PC-9 (cell line): ENCODE results near the gene ERC2.

Experiments
- CTCF ChIP-seq: fragments of 200-600 bp; sonication (generic); conservative IDR thresholded peaks from 2 replicates; pipeline ENCODE4 v1.6.1; 2017; ENCODE audit warnings: mixed run types, antibody characterized with exemption, mild to moderate bottlenecking, moderate library complexity
- EZH2 ChIP-seq: fragments of 200-600 bp; sonication (generic); IDR thresholded peaks from 2 replicates; pipeline ENCODE4 v1.8.0; 2017; ENCODE audit warnings: antibody characterized with exemption, low read depth

- no peak for TF ChIP-seq CTCF
- no peak for TF ChIP-seq EZH2
Measured at GRCh38 chr3:56336023-56336422, 132.2 kb downstream of the ERC2 start.
